Calu3 (cell line): ENCODE measurements around the gene ESF1. TPM values are rescaled to one million over a fixed set of nuclear protein-coding genes. Genes with fewer than 3 reads are reported as not detected.

Experiments used
- BruUV-seq: library from RNA; stranded (reverse); fragments of 400-500 nt; replicated peaks from 2 replicates; lab custom pipeline; 2021; lab: Mats Ljungman, UMichigan
- CTCF ChIA-PET: fragments of 300-600 bp; sonication (Branson Sonifier 250); formaldehyde crosslinking; loops from one replicate; lab custom pipeline; 2022; ENCODE audit warnings: antibody characterized with exemption; lab: Charles Lee
- DNase-seq: peaks from one replicate; pipeline ENCODE4 v3.0.0; 2022
- H3K27ac Mint-ChIP-seq: one replicate; pipeline ENCODE4 v1.8.0; 2022; ENCODE audit warnings: mixed read lengths; ENCODE audit not compliant: unreplicated experiment
- H3K27me3 Mint-ChIP-seq: one replicate; pipeline ENCODE4 v1.8.0; 2022; ENCODE audit warnings: mixed read lengths; ENCODE audit not compliant: unreplicated experiment
- H3K36me3 Mint-ChIP-seq: one replicate; pipeline ENCODE4 v1.8.0; 2022; ENCODE audit warnings: mild to moderate bottlenecking, moderate library complexity, mixed read lengths; ENCODE audit not compliant: insufficient read depth, unreplicated experiment
- H3K4me1 Mint-ChIP-seq: one replicate; pipeline ENCODE4 v1.8.0; 2022; ENCODE audit warnings: mild to moderate bottlenecking, low read depth, mixed read lengths; ENCODE audit not compliant: unreplicated experiment
- H3K4me3 Mint-ChIP-seq: one replicate; pipeline ENCODE4 v1.8.0; 2022; ENCODE audit warnings: mild to moderate bottlenecking, low read depth, moderate library complexity, mixed read lengths; ENCODE audit not compliant: unreplicated experiment
- H3K9me3 Mint-ChIP-seq: one replicate; pipeline ENCODE4 v1.8.0; 2022; ENCODE audit warnings: low read depth, mixed read lengths; ENCODE audit not compliant: unreplicated experiment
- CTCF ChIP-seq: fragments of 200-600 bp; IDR thresholded peaks from one replicate; pipeline ENCODE4 v1.8.0; 2022; ENCODE audit warnings: antibody characterized with exemption; ENCODE audit not compliant: unreplicated experiment
- intact Hi-C: fragments of 100-400 bp; cut with micrococcal nuclease; formaldehyde crosslinking; loops from one replicate; pipeline ENCODE4 v1.10.0; 2022; ENCODE audit not compliant: unreplicated experiment
- total RNA-seq: library from RNA; stranded (reverse); gene quantifications from 2 replicates; pipeline ENCODE4 v1.2.3, GENCODE V29; 2022

The ESF1 gene
- total RNA-seq, 1 experiment from 2014 or later, result 14.7 TPM

GRCh38 chr20:13790708-13791107, 6.0 kb upstream of the ESF1 start:
- Mint-ChIP-seq H3K9me3 (no peaks in the 10 kb centered on the region), H3K36me3 (no peaks in the 10 kb centered on the region), H3K27ac (no peak overlapping the region), H3K27me3 (no peaks in the 10 kb centered on the region), H3K4me1 (peaks cover 12% of the 10 kb centered on the region), H3K4me3 (no peak overlapping the region)
- DNase-seq, result no peak
- no peak for TF ChIP-seq CTCF
- BruUV-seq, result no TSS peak
- CTCF ChIA-PET, result no interaction called here
- intact Hi-C loops, result no loop called here

- no peaks in the 10 kb centered on the region for H3K9me3 Mint-ChIP-seq
- DNase-seq, result peak; percentile 39
- peaks cover 12% of the 10 kb centered on the region for H3K4me1 Mint-ChIP-seq
- TF ChIP-seq CTCF, result no peak
- no peak overlapping the region for H3K27ac Mint-ChIP-seq
- no peaks in the 10 kb centered on the region for H3K27me3 Mint-ChIP-seq
- CTCF ChIA-PET, result interaction anchor here (0.7 to 1.1 kb wide), 4 partner anchors 9 to 818 kb away, joined by 3 to 5 read pairs (median 3); no protein-coding TSS in a partner anchor
- intact Hi-C loops, result no loop called here
- peaks cover 18% of the 10 kb centered on the region for H3K36me3 Mint-ChIP-seq
- no TSS peak for BruUV-seq
- no peak overlapping the region for H3K4me3 Mint-ChIP-seq
These were observed 3.6 kb upstream of the ESF1 start for GRCh38 chr20:13788167-13788834.

GRCh38 chr20:13786143-13786828, 1.6 kb upstream of the ESF1 start:
- no peak for TF ChIP-seq CTCF
- intact Hi-C loops, result no loop called here
- no peaks in the 10 kb centered on the region for H3K27me3 Mint-ChIP-seq
- no peak for DNase-seq
- no peaks in the 10 kb centered on the region for H3K9me3 Mint-ChIP-seq
- peak overlapping the region; percentile 52 for H3K27ac Mint-ChIP-seq
- CTCF ChIA-PET, result no interaction called here
- H3K4me3 Mint-ChIP-seq, result peak overlapping the region; percentile 98
- peaks cover 12% of the 10 kb centered on the region for H3K4me1 Mint-ChIP-seq
- H3K36me3 Mint-ChIP-seq, result peaks cover 25% of the 10 kb centered on the region
- TSS peak; percentile 27 for BruUV-seq

GRCh38 chr20:13784271-13784892, 337 bp downstream of the ESF1 start:
- Mint-ChIP-seq H3K36me3 (peaks cover 26% of the 10 kb centered on the region), H3K4me3 (peak overlapping the region; percentile 98), H3K27me3 (no peaks in the 10 kb centered on the region), H3K9me3 (no peaks in the 10 kb centered on the region), H3K4me1 (peaks cover 20% of the 10 kb centered on the region), H3K27ac (peak overlapping the region; percentile 98)
- BruUV-seq, result no TSS peak
- no peak for TF ChIP-seq CTCF
- CTCF ChIA-PET, result interaction anchor here (0.6 to 1.6 kb wide), 8 partner anchors 9 to 303 kb away, joined by 3 to 10 read pairs (median 3); partner anchors contain the start of gene MACROD2
- no peak for DNase-seq
- intact Hi-C loops, result no loop called here
